AG08396 (cell line): ENCODE data around the gene IFNA2.
"Not testable (repeated sequence)": the region's sequence is repeated elsewhere in the genome, so short reads cannot be mapped to it uniquely, and the experiment has no call there.

Source experiments
- DNase-seq: peaks from one replicate; pipeline ENCODE4 v3.0.0; 2012; ENCODE audit warnings: low spot score, mixed read lengths

The IFNA2 gene

GRCh38 chr9:21385131-21385670 lies at the start of gene IFNA2:
IFNA2 (minus strand) TSS chr9:21385398; CDS start chr9:21385329, 69 bp downstream.
- DNase-seq = no peak

- DNase-seq = not testable (repeated sequence)
Measured at GRCh38 chr9:21435015-21435383, 49.8 kb upstream of the IFNA2 start.

GRCh38 chr9:21434202-21435014 lies 49.2 kb upstream of the IFNA2 start:
- DNase-seq = peak; percentile 20

GRCh38 chr9:21432672-21433425 lies 47.7 kb upstream of the IFNA2 start:
- DNase-seq = no peak

GRCh38 chr9:21429191-21429590 lies 44.0 kb upstream of the IFNA2 start:
- DNase-seq = no peak

- DNase-seq = no peak
Measured at GRCh38 chr9:21428235-21428634, 43.0 kb upstream of the IFNA2 start.

- DNase-seq = no peak
Measured at GRCh38 chr9:21415493-21416267, 30.5 kb upstream of the IFNA2 start.

GRCh38 chr9:21414220-21414940 lies 29.2 kb upstream of the IFNA2 start:
- no peak for DNase-seq

- DNase-seq = no peak
Measured at GRCh38 chr9:21413624-21414023, 28.4 kb upstream of the IFNA2 start.

- no peak for DNase-seq
Measured at GRCh38 chr9:21413151-21413550, 28.0 kb upstream of the IFNA2 start.

GRCh38 chr9:21412107-21412506 lies 26.9 kb upstream of the IFNA2 start:
- no peak for DNase-seq

- DNase-seq = no peak
Measured at GRCh38 chr9:21408817-21409216, 23.6 kb upstream of the IFNA2 start, which contains the start of gene IFNA8. IFNA8 (plus strand) TSS chr9:21409117; CDS start chr9:21409177, 60 bp downstream.

GRCh38 chr9:21404146-21404545 lies 18.9 kb upstream of the IFNA2 start:
- no peak for DNase-seq

- DNase-seq = no peak
Measured at GRCh38 chr9:21402386-21403251, 17.4 kb upstream of the IFNA2 start.

GRCh38 chr9:21399956-21400355 lies 14.8 kb upstream of the IFNA2 start:
- no peak for DNase-seq

- no peak for DNase-seq
Measured at GRCh38 chr9:21398955-21399489, 13.8 kb upstream of the IFNA2 start.

- no peak for DNase-seq
Measured at GRCh38 chr9:21395778-21396717, 10.8 kb upstream of the IFNA2 start.

- no peak for DNase-seq
Measured at GRCh38 chr9:21392270-21392669, 7.1 kb upstream of the IFNA2 start.

- no peak for DNase-seq
Measured at GRCh38 chr9:21383627-21384026, 1.6 kb downstream of the IFNA2 start.
